ENCODE measurements around the gene SLC9A3.

Gene SLC9A3

DNA sequence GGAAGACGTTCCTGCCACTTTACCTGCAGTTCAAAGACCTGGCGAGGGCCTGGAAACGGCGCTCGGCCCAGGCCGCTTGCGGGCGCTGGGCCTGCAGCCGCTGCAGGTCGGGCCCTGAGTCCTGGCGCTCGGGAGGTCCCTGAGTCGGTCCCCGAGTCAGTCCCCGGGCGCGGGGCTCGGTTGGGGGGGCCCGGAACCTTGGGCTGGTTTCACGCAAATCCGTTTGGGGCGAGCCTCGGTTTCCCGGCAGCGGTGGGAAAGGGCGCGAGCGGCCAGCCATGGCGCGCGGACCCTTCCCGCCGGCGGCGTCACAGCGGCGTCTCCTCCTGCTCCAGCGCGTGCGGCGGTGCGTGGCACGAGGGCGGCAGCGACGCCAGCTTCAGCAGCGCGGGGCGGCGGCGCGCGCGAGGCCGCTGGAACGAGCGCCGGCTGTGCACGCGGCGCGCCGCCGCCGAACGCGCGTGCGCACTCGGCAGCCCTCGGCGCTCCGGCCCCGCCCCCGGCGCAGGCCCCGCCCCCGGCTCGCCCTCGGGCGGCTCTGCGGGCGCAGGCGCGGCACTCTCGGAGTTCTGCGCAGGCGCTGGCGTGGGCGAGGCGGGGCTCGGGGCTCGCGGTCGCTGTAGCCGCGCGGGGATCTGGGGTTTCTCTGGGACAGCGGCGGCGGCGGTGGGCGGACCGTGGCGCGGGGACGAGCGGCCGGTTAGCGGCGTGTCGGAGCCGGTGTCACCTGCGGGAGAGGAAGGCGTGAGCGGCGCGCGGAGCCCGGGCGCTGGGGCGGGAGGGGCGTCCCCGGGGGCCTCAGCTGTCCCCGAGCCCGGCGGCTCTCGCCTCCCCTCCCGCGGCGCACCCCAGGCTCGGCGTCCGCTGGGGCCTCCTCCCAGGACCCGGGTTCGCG, 51.3 kb downstream of the SLC9A3 start:
- DNase-seq, result peak; percentile 84

DNA sequence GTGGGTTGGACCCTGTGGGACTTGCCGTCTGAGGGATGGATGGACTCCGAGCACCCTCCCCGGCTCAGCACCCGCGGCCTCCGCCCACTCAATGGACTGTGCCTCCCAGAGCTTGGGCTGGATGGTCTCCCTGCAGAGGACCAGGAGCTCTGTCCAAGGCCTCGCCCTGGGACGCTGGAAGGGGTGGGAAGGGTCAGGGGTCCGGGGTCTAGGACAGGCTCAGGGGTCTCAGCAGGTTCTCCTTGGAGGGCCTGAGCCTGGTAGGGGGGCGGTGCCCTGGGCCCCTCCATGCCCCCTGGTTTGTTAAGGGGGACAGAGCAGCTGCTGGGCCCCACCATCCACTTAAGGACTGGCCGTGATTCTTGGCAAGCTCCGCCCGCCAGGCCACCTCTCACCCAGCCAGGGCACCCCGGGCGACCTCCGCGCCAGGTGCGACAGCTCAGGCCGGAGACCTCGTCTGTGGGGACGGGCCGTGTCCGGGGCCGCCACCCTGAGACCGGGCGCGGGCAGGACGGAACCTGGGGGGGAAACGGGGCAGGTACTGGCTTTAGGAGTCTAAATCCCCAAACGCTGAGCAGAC, 52.1 kb downstream of the SLC9A3 start:
- DNase-seq, result no peak

DNA sequence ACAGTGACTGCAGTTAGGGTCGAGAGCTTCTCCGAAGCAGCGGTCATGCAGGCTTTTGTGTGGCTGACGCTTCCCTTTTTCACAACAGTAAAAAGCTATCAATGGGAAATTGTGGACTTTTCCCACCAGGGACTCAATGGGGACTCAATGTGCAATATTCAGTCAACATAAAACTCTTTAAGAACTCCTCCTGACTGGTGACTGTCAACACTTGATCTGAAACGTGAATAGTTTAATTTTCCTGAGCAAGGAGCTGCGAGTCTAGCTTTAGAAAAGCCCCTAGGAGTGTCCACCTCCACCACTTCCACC, 52.5 kb downstream of the SLC9A3 start:
- DNase-seq, result no peak

DNA sequence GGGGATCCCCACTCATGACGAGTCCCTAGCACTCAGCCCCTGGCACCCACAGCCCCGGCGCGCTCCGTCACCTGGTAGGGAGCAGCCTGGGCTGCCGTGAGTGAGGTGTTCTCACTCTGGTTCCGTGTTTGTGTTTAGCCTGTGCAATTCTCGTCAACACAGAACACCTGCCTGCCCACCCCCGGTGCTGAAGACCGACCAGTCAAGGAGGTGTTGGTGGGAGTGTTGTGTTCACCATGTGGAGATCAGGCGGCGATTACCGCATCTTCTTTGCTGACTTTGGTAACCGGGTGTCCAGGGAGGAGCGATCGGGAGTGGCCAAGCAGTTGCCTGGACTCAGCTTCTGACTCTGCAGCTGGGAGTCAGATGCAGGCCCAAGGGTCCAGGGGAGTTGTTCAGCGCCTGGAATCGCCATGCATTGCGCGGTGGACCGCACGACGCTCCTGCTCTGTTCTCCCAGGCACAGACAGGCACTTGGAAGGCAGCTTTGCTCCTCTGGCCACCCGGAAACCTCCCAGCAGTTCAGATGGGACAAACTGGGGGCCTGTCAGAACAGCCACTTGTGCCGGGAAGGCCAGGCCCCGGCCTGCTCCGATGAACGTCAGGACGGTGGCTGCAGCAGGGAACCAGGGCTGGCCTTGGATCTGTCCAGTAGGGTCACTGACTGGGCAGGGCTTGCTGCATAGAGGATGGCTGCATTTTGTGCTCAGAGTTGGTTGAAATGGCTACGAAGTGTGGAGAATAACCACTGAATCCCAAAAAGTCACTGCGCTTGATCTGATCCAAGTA, 53.1 kb downstream of the SLC9A3 start:
- no peak for DNase-seq

DNA sequence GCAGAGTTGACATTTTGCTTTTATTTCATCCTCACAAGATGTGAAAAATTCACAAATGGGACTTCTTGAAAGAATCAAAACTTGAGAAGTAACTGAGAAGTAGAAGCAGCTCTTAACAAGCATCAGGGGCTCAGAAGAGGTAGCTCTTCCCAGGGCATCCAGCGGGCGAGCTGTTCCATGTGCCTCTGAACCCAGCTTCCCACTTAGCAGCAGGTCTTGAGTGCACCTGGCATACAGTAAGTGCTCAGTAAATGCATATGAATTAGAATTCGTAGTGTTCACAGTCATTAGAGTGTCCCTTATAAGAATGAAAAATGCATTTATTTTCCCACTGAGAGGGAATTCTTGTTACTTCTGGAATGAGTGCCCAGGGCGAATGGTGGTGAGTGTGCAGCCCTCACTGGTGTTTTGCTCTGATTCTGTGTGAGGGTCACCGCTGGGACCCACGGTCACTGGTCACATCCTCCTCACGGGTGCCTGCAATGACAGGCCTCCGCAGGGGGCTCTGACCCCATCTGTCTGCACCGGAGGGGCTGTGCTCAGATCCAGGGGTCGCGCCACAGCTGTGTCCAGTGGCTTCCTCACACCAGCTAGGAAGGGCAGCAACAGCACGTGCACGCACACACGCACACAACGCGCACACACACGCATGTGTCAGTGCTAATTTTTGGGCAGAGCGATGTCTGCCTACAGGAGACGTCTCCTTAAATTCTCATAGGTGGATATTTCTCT, 54.3 kb downstream of the SLC9A3 start:
- no peak for DNase-seq

DNA sequence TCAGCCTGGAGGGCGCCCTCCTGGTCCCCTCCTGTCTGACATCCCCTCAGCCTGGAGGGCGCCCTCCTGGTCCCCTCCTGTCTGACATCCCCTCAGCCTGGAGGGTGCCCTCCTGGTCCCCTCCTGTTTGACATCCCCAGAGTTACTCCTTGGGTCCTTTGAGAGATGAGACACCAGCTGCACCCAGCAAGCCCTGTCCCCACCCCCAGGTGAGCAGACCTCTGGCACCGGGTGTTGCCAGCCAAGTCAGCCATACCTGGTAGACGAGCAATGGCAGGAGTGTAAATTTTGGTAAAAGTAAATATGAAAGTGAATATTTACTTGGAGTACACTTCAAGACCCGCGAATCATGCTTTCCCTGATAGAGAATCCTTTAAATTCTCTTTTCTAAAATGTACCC, 55.8 kb downstream of the SLC9A3 start:
- DNase-seq, result no peak

DNA sequence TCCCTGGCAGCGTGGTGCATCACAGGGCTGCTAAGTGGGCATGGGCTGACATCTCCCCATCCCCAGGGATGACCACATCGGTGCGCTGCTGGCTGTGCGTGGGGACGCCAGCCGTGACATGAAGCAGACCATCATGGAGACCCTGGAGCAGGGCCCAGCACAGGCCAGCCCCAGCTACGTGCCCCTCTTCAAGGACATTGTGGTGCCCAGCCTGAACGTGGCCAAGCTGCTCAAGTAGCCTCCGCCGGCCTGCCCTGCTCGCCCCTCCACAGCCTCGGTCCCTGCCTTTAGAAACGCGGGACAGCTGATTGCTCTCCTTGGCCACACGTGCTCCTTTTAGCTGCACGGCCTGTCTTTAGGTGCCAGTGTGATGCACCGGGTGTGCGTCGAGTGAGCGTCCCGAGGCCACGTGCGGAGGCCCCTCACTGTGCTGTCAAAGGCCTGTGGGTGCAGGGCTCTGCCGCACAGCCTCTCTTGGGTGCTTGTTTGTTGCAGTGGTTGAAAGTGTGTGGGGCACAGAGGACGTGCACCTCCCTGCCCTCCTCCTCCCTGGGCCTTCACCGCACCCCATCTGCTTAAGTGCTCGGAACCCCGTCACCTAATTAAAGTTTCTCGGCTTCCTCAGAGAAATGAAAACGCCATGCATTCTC, 57.5 kb downstream of the SLC9A3 start:
- DNase-seq, result no peak

DNA sequence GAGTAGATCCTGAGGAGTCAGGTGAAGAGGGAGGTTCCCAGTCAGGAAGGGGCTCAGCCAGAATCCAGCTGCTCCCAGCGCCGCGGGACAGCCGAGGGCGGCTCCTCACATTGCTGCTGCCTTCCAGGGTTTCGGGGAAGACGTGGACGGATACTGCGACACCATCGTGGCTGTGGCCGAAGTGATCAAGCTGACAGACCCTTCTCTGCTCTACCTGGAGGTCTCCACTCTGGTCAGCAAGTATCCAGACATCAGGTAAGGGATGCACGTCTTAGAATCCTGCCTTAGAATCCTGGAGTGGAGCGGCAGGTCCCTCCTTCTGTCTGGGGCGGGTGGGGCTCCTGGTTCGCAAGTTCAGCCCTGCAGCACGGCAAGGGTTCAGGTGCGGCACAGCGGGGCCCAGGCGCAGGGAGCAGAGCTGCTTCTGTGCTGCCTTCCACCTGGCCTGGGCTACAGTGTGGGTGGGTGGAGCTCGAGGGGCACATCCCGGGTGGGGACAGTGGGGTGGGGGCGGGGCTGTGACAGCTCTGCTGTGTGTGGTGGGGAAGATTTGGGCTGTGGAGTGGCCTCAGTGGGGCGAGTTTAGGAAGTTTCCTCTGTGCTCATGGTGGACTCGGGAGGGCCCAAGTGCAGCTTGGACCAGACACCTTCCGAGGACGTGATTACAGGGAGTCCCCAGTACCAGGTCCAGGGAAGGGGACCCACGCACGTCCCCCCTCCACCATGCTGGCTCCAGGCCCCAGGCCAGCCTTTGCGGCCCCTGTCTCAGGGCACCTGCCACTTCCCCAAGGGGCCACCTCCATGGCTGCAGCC, 58.5 kb downstream of the SLC9A3 start:
- no peak for DNase-seq

DNA sequence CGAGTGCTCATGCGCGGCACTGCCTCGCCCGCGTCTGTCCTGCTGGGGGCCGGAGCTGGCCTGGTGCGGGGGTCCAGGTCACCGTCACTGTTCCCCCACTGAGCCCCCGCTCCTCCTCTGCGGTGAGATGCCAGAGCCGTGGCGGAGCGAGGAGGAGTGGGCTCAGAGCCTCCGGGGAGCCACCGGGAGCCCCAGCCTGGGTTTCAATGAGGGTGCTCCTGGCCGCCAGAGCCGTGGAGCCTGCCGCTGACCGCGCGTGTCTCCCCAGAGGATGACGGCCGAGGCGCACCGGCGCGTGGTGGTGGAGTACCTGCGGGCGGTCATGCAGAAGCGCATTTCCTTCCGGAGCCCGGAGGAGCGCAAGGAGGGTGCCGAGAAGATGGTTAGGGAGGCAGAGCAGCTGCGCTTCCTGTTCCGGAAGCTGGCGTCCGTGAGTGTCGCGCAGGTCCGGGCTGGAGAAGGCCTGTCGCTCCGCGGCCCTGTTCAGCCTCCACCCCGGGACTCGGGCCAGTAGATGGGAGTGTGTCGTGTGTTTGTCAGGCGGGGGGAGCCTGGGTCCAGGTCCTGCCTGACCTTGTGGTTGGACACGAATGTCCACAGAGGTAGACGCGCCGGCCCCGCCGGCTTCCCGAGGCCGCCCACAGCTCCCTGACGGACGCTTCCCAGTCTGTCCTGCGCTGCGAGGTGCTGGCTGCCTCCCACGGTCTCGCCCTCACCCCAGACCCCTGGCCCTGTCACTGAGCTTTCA, 59.2 kb downstream of the SLC9A3 start:
- no peak for DNase-seq

DNA sequence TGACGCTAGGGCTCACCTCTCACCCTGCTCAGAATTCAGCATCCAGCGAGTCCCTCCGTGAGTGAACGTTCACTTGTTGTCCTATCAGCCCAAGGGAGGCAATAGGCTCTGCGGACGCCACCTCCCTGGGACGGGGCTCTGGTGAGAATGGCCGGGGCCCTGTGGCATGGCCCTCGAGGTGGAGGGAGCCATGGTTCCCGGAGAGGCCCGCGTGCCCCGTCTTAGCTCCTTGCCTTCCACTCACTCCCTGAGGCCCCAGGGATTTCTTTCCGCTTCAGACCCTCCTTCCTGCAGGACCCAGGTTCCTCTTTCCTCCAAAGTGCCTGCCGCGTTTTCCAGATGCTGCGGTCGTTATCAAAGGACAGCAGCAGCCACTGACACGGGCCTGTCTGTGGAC, 59.8 kb downstream of the SLC9A3 start:
- no peak for DNase-seq

DNA sequence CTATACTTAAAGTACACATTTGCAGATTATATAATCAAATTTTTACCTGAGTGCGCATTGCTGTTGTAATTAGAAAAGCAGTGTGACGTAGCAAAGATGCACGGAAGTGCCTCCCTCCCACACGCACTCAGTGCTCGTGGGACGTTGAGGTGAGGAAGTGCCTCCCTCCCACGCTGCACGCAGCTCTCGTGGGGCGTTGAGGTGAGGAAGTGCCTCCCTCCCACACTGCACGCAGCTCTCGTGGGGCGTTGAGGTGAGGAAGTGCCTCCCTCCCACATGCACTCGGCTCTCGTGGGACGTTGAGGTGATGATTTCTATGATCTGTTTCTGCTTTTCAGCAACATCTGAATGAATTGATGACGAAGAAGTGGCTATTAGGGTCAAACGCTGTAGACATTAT, 60.3 kb downstream of the SLC9A3 start:
- no peak for DNase-seq

DNA sequence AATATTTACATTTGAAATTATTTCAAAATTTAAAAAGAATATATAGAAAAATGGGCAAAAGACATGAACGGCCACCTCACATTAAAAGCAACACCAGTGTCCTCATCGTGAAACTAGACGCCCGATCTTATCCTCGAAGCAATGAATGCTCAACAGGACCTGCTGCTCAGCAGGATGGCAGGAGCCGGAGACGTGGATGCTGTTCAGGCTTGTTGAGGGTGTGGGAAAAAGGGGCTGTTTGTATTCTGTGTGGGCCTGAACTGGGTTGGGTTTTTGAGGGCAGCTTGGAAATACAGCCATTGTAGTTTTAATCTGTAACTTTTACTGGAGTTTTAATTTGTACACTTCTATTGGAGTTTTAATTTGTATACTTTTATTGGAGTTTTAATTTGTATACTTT, 60.9 kb downstream of the SLC9A3 start:
- no peak for DNase-seq

DNA sequence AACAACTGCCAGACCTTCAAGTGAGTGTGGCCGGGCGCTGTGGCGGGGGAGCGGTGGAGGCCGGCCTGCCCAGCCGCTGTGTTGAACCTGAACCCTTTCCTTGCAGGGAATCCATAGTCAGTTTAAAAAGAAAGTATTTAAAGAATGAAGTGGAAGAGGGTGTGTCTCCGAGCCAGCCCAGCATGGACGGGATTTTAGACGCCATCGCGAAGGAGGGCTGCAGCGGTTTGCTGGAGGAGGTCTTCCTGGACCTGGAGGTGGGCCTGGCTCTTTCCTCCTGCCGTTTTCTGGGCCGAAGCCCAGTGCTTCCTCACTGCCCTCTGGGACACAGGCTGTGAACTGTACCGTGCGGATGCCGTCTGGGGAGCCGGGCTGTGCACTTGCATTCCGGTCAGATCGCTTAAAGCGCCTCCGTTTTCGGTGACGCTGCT, 62.2 kb downstream of the SLC9A3 start:
- no peak for DNase-seq

DNA sequence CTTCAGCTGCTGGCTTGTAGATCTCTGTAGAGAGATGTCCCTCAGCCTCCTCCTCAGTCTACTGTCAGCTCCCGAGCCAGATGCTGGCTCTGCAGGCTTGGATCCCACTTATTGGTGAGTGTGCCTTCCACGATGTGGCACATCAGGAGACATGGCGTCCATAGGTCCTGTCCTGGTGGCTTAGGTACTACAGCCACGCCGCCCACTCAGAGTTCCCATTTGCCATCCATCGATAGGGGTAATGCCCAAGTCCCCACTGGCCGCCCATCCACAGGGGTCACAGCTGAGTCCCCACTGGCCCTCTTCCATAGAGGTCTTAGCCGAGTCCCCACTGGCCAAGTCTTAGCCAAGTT, 64.0 kb downstream of the SLC9A3 start:
- DNase-seq, result no peak

DNA sequence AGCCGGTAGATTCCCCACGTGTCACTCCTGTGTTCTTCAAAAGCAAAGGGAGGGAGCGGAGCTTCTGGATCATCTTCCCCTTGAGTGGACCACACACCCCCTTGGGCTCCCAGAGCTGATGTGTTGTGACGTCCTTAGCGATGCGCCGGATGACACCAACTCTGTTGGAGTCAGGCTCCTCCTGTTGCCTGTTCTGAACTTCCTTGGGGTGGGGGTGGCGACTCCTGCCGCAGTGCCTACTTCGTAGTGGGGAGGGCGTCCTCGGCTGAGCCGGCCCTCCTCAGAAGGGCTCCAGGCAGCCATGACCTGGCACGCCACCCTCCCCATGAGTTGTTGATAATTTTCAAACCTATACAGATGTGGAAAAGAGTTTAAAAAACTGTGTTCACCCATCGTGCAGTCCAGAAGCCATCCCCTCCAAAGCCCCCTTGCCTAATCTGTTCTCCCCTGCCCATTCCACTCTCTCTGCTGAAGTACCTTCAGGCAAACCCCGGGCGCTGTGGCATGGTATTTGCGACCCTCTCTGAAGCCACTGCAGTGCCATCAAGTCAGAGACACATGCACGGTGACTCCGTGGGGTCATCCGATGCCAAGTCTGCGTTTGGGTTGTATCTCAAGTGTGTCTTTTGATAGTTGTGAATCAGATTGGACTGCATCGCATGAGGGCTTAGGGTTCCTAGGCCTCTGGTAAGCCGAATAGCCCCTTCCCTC, 64.5 kb downstream of the SLC9A3 start:
- no peak for DNase-seq

DNA sequence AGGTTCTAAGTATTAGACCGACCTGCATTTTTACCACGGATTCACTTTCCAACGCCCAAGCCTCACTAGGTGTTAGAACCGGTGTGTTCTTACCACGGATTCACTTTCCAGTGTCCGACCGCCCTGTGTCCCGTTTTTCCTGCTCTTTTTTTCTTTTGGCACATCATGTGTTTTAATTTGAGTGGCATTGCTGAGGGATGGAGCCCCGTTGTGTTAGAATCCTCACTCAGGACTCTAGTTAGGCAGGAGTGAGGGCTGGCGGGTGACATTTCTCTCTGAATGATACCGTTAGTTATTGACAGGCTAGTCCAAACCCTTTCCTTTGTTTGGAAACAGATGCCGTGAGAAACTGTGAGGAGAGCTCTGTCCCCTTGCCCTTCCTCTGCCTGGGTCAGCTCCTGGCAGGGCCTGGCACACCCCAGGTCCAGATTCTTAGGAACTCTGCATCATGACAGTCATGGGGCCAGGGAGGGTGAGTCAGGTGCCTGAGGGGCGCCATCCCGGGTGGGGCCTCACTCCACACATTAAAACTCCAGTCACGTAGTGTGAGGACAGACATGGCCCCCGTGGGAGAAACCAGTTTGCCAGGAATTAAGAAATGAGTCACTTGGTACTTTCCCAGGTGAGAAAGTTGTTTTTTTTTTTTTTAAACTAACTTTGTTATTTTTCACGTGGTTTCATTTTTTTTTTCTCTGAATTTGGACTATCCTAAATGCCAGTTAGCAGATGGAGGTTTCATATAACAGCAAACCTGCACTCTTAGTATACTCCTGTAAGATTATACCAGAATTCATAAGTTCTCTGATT, 65.5 kb downstream of the SLC9A3 start:
- peak; percentile 19 for DNase-seq

DNA sequence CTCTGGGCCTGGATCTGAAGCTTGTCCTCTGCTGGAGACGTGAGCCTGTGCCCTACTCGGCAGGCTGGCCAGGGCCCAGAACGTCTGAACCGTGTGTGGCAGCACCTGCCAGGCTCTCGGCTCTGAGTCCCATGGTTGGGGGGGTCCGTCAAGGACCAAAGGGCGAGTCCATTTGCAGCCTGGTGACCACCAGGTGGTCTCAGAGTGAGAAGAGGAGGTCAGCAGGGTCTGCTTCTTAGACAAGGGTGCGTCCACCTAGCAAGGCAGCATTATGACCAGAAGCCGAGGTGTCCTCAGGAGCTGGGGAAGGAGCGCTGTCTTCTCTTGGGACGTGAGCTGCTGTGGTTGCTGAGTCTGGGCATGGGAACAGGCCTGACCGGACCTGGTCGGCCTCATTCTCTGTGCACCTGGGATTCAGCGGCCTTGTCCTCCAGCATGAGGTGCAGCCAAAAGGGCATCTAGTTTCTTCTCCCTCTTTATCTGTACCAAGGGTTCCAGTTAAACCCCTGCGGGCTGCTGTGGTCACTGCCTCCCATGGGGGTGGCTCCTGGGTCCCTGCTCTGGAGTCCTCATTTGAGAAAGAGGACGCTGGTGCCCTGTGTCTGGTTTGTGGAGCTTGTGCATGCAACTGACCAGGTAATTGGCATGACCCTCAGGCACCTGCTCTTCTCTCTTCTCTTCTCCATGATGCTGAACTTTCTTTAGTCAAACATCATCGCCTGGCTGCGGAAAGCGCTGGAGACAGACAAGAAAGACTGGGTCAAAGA, 66.9 kb downstream of the SLC9A3 start:
- DNase-seq, result no peak

DNA sequence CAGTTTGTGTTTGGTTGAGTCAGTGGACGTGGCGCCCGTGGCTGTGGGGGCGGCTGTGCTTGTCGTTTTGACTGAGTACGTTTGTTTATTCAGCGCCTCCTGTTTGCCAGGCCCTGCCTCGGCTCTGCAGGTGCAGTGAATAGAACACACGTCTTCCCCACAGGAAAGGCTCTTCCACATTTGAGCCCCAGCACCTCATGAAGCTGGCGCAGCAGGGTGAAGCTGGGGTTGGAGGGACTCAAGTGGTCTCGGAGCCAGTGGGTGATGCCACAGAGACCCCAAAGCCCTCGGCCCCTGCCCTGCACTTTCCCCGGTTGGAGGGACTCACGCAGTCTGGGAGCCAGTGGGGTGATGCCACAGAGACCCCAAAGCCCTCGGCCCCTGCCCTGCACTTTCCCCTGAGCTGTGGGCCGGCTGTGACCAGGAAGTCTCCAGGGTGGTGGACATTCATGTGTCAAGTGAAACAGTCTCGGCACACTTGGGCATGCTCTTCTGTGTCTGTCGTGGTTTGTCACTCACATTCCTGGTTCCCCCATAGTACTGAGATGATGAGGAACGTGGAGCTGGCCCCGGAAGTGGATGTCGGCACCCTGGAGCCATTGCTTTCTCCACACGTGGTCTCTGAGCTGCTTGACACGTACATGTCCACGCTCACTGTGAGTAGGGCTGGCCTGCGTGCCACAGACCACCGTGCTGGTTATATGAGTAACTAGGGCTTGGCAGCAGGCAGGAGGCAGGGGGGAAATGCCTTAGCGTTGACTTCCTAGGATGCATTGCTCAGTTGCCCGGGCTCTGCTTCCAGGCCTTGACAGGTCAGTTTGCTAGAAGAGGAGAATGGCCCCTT, 67.7 kb downstream of the SLC9A3 start:
- no peak for DNase-seq

All from fibroblast of skin of right quadriceps (primary cell).